ENCODE data around the gene KCNJ15. TPM values are rescaled to one million over a fixed set of nuclear protein-coding genes. Genes with fewer than 3 reads are reported as not detected.

Gene KCNJ15
- total RNA-seq, 4 donors from 2014 or later: 8.1 to 17.8 (median 15.8) TPM

DNA sequence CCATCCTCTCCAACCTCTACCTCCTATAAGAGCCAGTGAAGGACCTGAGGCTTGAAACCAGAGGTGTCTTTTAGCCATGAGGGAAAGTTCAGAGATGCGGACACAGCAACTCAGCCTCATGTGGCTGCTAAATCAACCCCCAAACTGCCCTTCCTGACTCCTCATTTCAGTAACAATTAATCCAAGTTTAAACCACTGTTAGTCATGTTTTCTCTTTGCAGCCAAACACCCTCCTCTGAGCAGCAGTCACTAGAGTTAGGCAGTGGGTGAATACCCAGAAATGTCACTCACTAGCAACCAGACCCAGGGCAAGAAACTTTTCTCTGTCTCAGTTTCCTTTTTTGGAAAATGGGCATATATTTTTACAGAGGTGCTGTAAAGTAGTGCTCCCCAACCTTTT lies 71.2 kb downstream of the KCNJ15 start:
- DNase-seq: no peak
- peak overlapping the region in 2 of 4 donors; percentile 25 to 45 for H3K27ac ChIP-seq
- H3K4me3 ChIP-seq: no peak overlapping the region
- no peaks in the 10 kb centered on the region for H3K9me3 ChIP-seq
- TF ChIP-seq, protein P1, sequence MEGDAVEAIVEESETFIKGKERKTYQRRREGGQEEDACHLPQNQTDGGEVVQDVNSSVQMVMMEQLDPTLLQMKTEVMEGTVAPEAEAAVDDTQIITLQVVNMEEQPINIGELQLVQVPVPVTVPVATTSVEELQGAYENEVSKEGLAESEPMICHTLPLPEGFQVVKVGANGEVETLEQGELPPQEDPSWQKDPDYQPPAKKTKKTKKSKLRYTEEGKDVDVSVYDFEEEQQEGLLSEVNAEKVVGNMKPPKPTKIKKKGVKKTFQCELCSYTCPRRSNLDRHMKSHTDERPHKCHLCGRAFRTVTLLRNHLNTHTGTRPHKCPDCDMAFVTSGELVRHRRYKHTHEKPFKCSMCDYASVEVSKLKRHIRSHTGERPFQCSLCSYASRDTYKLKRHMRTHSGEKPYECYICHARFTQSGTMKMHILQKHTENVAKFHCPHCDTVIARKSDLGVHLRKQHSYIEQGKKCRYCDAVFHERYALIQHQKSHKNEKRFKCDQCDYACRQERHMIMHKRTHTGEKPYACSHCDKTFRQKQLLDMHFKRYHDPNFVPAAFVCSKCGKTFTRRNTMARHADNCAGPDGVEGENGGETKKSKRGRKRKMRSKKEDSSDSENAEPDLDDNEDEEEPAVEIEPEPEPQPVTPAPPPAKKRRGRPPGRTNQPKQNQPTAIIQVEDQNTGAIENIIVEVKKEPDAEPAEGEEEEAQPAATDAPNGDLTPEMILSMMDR (IDR thresholded peaks at IDR 0.05): no peak
- no peak for TF ChIP-seq POLR2A (IDR thresholded peaks at IDR 0.05)
- H3K36me3 ChIP-seq: no peaks in the 10 kb centered on the region
- peaks cover 4 to 69% (median 6%) of the 10 kb centered on the region in 3 donors for H3K4me1 ChIP-seq
- intact Hi-C loops (cut with DNase I): no loop called here
- WGBS, 2 donors: 38 to 80% methylated on average over 1 of the region's 1 CpG
- no peaks in the 10 kb centered on the region for H3K27me3 ChIP-seq

DNA sequence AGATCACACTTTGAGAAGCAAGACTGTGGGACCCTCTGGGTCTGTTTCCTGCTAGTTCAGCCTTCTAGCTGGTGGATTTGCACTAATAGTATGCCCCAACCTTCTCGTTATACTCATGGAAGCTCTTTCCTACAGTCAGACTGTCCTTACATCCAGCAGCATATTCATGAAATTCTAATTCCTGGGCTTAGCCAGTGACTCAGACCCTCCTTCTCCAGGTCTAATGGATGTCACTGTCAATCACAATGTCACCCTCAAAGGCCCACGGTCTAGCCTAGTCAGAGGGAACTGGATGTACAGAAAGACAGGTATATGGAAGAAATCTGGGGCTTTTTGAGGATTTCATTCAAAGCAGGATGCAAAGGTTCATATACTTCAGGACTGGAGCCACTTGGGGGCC lies 72.4 kb downstream of the KCNJ15 start:
- Histone ChIP-seq H3K27ac (peak overlapping the region in 1 of 4 donors; percentile 25), H3K27me3 (no peaks in the 10 kb centered on the region), H3K36me3 (no peaks in the 10 kb centered on the region), H3K4me1 (peaks cover 6 to 78% (median 15%) of the 10 kb centered on the region in 3 donors), H3K9me3 (no peaks in the 10 kb centered on the region), H3K4me3 (no peak overlapping the region)
- DNase-seq: no peak
- no peak for TF ChIP-seq POLR2A (IDR thresholded peaks at IDR 0.05)
- TF ChIP-seq, protein P1 (IDR thresholded peaks at IDR 0.05): no peak
- intact Hi-C loops (cut with DNase I): no loop called here
- WGBS, 2 donors: 52 to 53% methylated on average over 2 of the region's 2 CpGs

DNA sequence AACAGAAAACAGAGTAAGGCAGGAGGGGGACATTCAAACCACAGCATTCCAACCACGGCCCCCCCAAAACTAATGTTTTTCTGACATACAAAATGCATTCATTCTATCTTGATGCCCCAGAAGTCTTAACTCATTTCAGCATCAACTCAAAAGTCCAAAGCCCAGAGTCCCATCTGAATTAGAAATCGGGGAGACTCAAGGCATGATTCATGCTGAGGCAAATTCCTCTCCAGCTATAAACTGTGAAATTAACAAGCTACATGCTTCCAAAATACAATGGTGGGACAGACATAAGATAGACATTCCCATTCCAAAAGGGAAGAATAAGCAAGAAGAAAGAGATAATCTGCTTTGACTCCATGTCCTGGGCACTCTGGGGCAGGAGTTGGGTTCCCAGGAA lies 73.9 kb downstream of the KCNJ15 start:
- H3K27ac ChIP-seq: no peak overlapping the region
- WGBS, 2 donors: 59 to 78% methylated on average over 2 of the region's 2 CpGs
- no peaks in the 10 kb centered on the region for H3K27me3 ChIP-seq
- peaks cover 6 to 76% (median 15%) of the 10 kb centered on the region in 3 donors for H3K4me1 ChIP-seq
- H3K4me3 ChIP-seq: no peak overlapping the region
- DNase-seq: no peak
- intact Hi-C loops (cut with DNase I): no loop called here
- no peaks in the 10 kb centered on the region for H3K9me3 ChIP-seq
- TF ChIP-seq, protein P1 (IDR thresholded peaks at IDR 0.05): no peak
- TF ChIP-seq POLR2A (IDR thresholded peaks at IDR 0.05): no peak
- H3K36me3 ChIP-seq: no peaks in the 10 kb centered on the region

DNA sequence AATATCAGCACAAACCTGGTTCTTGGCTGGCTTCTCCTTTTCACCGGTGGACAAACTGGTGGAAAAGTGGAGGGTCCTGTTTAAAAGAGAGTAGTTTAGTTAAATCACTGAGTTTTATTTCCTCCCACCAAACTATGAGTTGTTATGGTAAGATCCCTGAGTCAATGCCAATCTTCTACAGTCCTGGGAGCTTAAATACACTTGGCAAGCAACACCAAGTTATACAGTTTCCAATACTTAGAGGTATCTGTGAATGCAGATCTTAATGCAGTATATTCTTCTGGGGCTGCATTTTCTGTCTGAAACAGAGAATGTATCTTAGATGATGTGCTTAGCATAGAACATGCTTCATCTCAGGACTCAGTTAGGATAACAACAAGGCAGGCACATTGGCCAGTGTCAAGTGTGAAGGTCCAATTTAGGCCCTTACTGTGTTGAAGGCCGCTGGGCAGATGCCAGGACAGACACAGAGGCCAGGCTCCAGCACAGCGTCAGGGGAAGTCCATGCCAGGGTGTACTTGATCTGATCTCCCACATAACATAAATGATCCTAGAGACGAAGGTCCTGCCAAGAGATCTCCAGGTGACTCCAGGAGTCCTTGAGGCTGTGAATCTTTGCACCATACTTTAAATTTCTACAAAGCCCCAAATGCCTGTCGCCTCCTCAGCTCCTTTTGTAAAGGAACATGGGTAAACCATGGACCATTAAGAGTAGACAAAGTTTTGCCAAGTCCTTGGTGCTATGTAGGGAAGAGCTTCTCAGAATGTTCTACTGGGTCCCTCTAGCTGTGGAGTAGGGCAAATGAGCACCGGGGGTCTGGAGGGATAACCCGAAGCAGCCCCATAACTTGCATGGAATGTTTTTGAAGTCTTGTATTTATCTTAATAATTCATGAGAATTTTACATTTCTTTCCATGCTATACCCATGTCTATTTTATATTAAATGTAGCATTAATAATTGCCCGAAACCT lies 76.8 kb downstream of the KCNJ15 start:
- Histone ChIP-seq H3K9me3 (no peaks in the 10 kb centered on the region), H3K4me1 (peaks cover 9 to 66% (median 15%) of the 10 kb centered on the region in 3 donors), H3K27me3 (no peaks in the 10 kb centered on the region), H3K27ac (no peak overlapping the region), H3K36me3 (no peaks in the 10 kb centered on the region), H3K4me3 (no peak overlapping the region)
- no peak for TF ChIP-seq POLR2A (IDR thresholded peaks at IDR 0.05)
- TF ChIP-seq, protein P1 (IDR thresholded peaks at IDR 0.05): no peak
- intact Hi-C loops (cut with DNase I): no loop called here
- 61 to 65% methylated on average over 8 of the region's 8 CpGs for WGBS, 2 donors
- DNase-seq: no peak

DNA sequence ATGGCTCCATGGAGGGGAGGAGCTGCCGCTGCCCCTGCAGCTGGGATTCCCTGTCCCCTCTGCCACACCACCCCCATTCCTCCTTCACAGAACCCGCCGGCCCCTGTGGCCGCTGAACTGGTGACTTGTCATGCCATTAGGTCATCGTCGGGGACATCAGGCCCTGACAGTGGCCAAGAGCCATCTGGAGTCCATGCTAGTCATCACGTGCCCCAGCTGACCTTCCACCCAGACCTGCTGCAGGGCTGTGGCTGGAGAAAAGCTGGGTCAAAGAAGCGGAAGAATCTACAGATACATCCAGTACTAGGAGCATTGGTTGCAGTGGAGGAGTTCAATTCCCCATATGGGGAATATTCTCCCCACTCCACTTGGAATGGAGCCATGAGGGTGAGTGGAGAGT lies 78.1 kb downstream of the KCNJ15 start:
- no peaks in the 10 kb centered on the region for H3K9me3 ChIP-seq
- no peaks in the 10 kb centered on the region for H3K27me3 ChIP-seq
- intact Hi-C loops (cut with DNase I): no loop called here
- H3K4me1 ChIP-seq: peaks cover 9 to 54% (median 12%) of the 10 kb centered on the region in 3 donors
- TF ChIP-seq, protein P1 (IDR thresholded peaks at IDR 0.05): no peak
- TF ChIP-seq POLR2A (IDR thresholded peaks at IDR 0.05): no peak
- H3K27ac ChIP-seq: no peak overlapping the region
- no peak for DNase-seq
- H3K36me3 ChIP-seq: no peaks in the 10 kb centered on the region
- H3K4me3 ChIP-seq: no peak overlapping the region
- WGBS, 2 donors: 91 to 93% methylated on average over 7 to 8 of the region's 8 CpGs

All from esophagus squamous epithelium (tissue), 5 donors.